H9 (cell line): ENCODE results near the gene SIDT2. TPM values are rescaled to one million over a fixed set of nuclear protein-coding genes. Genes with fewer than 3 reads are reported as not detected.
A peak's percentile ranks its signal among the peaks of the same experiment; 100 is the strongest.

ENCODE experiments used
- DNase-seq: peaks from one replicate; pipeline ENCODE4 v3.0.0-alpha.2; 2017
- H2AFZ ChIP-seq: one replicate; pipeline ENCODE4 v1.6.1; 2013; ENCODE audit warnings: mild to moderate bottlenecking, low read length, control low read depth, moderate library complexity
- H2AK5ac ChIP-seq: 2 replicates; pipeline ENCODE4 v1.6.1; 2013; ENCODE audit warnings: low read length, control low read depth, mixed read lengths; ENCODE audit not compliant: insufficient read length
- H2BK120ac ChIP-seq: one replicate; pipeline ENCODE4 v1.6.1; 2013; ENCODE audit warnings: low read depth, mild to moderate bottlenecking, low read length, control low read depth, inconsistent platforms; ENCODE audit not compliant: poor library complexity, severe bottlenecking
- H2BK12ac ChIP-seq: 2 replicates; pipeline ENCODE4 v1.6.1; 2013; ENCODE audit warnings: low read length, control low read depth, mixed read lengths, low read depth; ENCODE audit not compliant: insufficient read length
- H2BK15ac ChIP-seq: 2 replicates; pipeline ENCODE4 v1.6.1; 2013; ENCODE audit warnings: low read depth, low read length, control low read depth
- H2BK20ac ChIP-seq: one replicate; pipeline ENCODE4 v1.6.1; 2013; ENCODE audit warnings: low read depth, mild to moderate bottlenecking, low read length, control low read depth, inconsistent platforms; ENCODE audit not compliant: poor library complexity, severe bottlenecking
- H2BK5ac ChIP-seq: 2 replicates; pipeline ENCODE4 v1.6.1; 2013; ENCODE audit warnings: low read length, control low read depth, mixed read lengths; ENCODE audit not compliant: insufficient read length
- H3K14ac ChIP-seq: 2 replicates; pipeline ENCODE4 v1.6.1; 2013; ENCODE audit warnings: low read length, control low read depth; ENCODE audit not compliant: insufficient read depth
- H3K18ac ChIP-seq: 2 replicates; pipeline ENCODE4 v1.6.1; 2013; ENCODE audit warnings: low read depth, mild to moderate bottlenecking, mixed read lengths, low read length, control low read depth; ENCODE audit not compliant: insufficient read length
- H3K23ac ChIP-seq: 2 replicates; pipeline ENCODE4 v1.6.1; 2013; ENCODE audit warnings: low read length, control low read depth, mixed read lengths, low read depth; ENCODE audit not compliant: insufficient read length
- H3K23me2 ChIP-seq: 2 replicates; pipeline ENCODE4 v1.6.1; 2013; ENCODE audit warnings: low read depth, mild to moderate bottlenecking, mixed read lengths, low read length, control low read depth; ENCODE audit not compliant: insufficient read length, poor library complexity, severe bottlenecking
- H3K27ac ChIP-seq: 2 replicates; pipeline ENCODE4 v1.5.1; 2013; ENCODE audit warnings: low read length, control low read depth, mixed read lengths, low read depth; ENCODE audit not compliant: insufficient read length
- H3K27me3 ChIP-seq: 2 replicates; pipeline ENCODE4 v1.6.1; 2013; ENCODE audit warnings: low read length, control low read depth, inconsistent platforms; ENCODE audit not compliant: insufficient read depth
- H3K4ac ChIP-seq: 2 replicates; pipeline ENCODE4 v1.6.1; 2013; ENCODE audit warnings: low read depth, mild to moderate bottlenecking, control low read depth, inconsistent platforms, low read length, moderate library complexity
- H3K4me1 ChIP-seq: 2 replicates; pipeline ENCODE4 v1.6.1; 2013; ENCODE audit warnings: low read length, control low read depth, inconsistent platforms; ENCODE audit not compliant: insufficient read depth
- H3K4me2 ChIP-seq: 2 replicates; pipeline ENCODE4 v1.6.1; 2013; ENCODE audit warnings: low read length, control low read depth, mixed read lengths; ENCODE audit not compliant: insufficient read length, insufficient read depth
- H3K56ac ChIP-seq: 2 replicates; pipeline ENCODE4 v1.6.1; 2013; ENCODE audit warnings: low read depth, mild to moderate bottlenecking, mixed read lengths, low read length, control low read depth; ENCODE audit not compliant: insufficient read length
- H3K79me1 ChIP-seq: 2 replicates; pipeline ENCODE4 v1.6.1; 2013; ENCODE audit warnings: low read depth, mild to moderate bottlenecking, moderate library complexity, low read length, control low read depth, inconsistent platforms; ENCODE audit not compliant: insufficient read depth, poor library complexity, severe bottlenecking
- H3K79me2 ChIP-seq: 2 replicates; pipeline ENCODE4 v1.6.1; 2013; ENCODE audit warnings: low read length, control low read depth, inconsistent platforms; ENCODE audit not compliant: insufficient read depth
- H3K9ac ChIP-seq: 2 replicates; pipeline ENCODE4 v1.6.1; 2013; ENCODE audit warnings: low read length, control low read depth, mixed read lengths; ENCODE audit not compliant: insufficient read length; ENCODE audit errors: extremely low read depth
- H3K9me3 ChIP-seq: one replicate; pipeline ENCODE4 v1.6.1; 2013; ENCODE audit warnings: low read depth, low read length, inconsistent platforms; ENCODE audit not compliant: control insufficient read depth
- H3T11ph ChIP-seq: one replicate; pipeline ENCODE4 v1.6.1; 2013; ENCODE audit warnings: mild to moderate bottlenecking, low read length, control low read depth, inconsistent platforms
- H4K20me1 ChIP-seq: one replicate; pipeline ENCODE4 v1.6.1; 2013; ENCODE audit not compliant: control insufficient read depth, insufficient read length, insufficient read depth
- H4K5ac ChIP-seq: 2 replicates; pipeline ENCODE4 v1.6.1; 2013; ENCODE audit warnings: low read depth, mild to moderate bottlenecking, mixed read lengths, low read length, control low read depth; ENCODE audit not compliant: insufficient read length
- H4K8ac ChIP-seq: replicated peaks from 2 replicates; pipeline ENCODE4 v1.6.1; 2013; ENCODE audit warnings: low read length, control low read depth, mixed read lengths, low read depth; ENCODE audit not compliant: insufficient read length
- H4K91ac ChIP-seq: 2 replicates; pipeline ENCODE4 v1.6.1; 2013; ENCODE audit warnings: low read depth, mild to moderate bottlenecking, moderate library complexity, mixed read lengths, low read length, control low read depth; ENCODE audit not compliant: insufficient read length
- H3K27ac Mint-ChIP-seq, 3 experiments: 2 replicates in 2 of 3; 3 replicates in 1 of 3; pipeline ENCODE4 v1.8.0; 2020 to 2021; ENCODE audit warnings: mixed read lengths in 3 of 3, mild to moderate bottlenecking in 1 of 3, moderate library complexity in 1 of 3
- H3K27me3 Mint-ChIP-seq: 2 replicates; pipeline ENCODE4 v1.8.0; 2021; ENCODE audit warnings: low read depth, mild to moderate bottlenecking, moderate library complexity, mixed read lengths
- H3K36me3 Mint-ChIP-seq, 3 experiments: 2 replicates in 2 of 3; 3 replicates in 1 of 3; pipeline ENCODE4 v1.8.0; 2020 to 2021; ENCODE audit warnings: low read depth in 3 of 3, mixed read lengths in 3 of 3; ENCODE audit not compliant: insufficient read depth in 1 of 3
- H3K4me1 Mint-ChIP-seq, 2 experiments: 2 replicates each; pipeline ENCODE4 v1.8.0; 2020; ENCODE audit warnings: mixed read lengths in 2 of 2
- H3K4me3 Mint-ChIP-seq, 2 experiments: 2 replicates in 1 of 2; 3 replicates in 1 of 2; pipeline ENCODE4 v1.8.0; 2020 to 2021; ENCODE audit warnings: mild to moderate bottlenecking in 2 of 2, mixed read lengths in 2 of 2, moderate library complexity in 1 of 2
- H3K9me3 Mint-ChIP-seq, 2 experiments: 2 replicates in 1 of 2; 3 replicates in 1 of 2; pipeline ENCODE4 v1.8.0; 2020; ENCODE audit warnings: mild to moderate bottlenecking in 2 of 2, mixed read lengths in 2 of 2, moderate library complexity in 1 of 2
- WGBS: extraction: QIAGEN DNeasy Blood & Tissue Kit; methylation state at CpG from one replicate; pipeline ENCODE4 v1.1.7; 2013; ENCODE audit warnings: missing lambda C conversion rate, low lambda C conversion rate, mixed read lengths; ENCODE audit not compliant: insufficient read length; ENCODE audit errors: extremely low coverage; 5-methylcytosine and 5-hydroxymethylcytosine counted together
- total RNA-seq: library from RNA; stranded (reverse); gene quantifications from 2 replicates; pipeline ENCODE4 v1.2.1, GENCODE V29; 2021
- TF ChIP-seq, protein P1 (sequence below): fragments of 200-600 bp; sonication (generic); conservative IDR thresholded peaks from 3 replicates; pipeline ENCODE4 v1.8.0; 2021; ENCODE audit warnings: antibody characterized with exemption, mild to moderate bottlenecking

SIDT2 gene
- total RNA-seq, 1 experiment from 2014 or later = 18.3 TPM

DNA sequence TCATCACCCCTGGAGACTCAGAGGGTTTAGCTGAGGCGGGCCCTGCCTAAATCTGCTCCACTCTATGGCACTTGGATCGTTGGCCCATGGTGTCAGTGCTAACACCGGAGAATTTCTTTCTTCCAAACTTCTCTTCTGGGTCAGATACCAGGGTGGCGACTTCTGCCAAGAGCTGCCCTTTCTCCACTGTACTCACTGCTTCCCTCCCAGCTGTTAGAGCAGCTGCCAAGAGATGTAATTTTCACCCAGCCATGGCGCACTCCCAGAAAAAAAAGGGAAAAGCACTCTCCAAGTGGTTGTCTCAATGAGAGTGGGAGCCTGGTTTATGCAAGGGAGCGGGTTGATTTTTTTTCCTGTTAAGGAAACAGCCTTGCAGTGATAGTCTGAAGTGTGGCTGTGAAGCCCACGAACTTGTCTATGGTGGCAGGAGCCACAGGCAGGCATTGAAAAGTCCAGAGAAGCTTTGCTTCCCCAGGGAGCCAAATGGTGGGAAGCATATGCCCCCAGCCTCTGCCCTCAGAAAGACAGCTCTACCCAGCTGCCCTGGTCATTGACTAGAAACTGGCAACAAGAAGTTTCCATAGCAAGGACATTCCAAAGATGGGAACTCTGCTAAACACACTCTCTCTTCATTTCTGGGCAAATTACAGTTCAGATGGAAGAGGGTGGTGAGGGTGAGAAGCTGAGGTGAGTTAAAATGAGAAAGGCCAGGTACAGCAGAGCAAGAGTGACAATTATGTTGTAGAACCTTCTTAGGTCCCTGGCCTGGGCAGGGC lies 42.6 kb downstream of the SIDT2 start:
- H3K27me3 Mint-ChIP-seq = no peaks in the 10 kb centered on the region
- Histone ChIP-seq H2AFZ (no peak overlapping the region), H3K9ac (no peak overlapping the region)

More for the DNA sequence above, 42.6 kb downstream of the SIDT2 start:
- Histone ChIP-seq H2BK120ac (no peak overlapping the region), H2BK20ac (no peak overlapping the region), H3K79me2 (no peaks in the 10 kb centered on the region), H3K4ac (no peak overlapping the region), H4K91ac (no peak overlapping the region), H4K5ac (no peak overlapping the region), H2BK5ac (no peak overlapping the region), H3K56ac (no peak overlapping the region), H3K27me3 (no peaks in the 10 kb centered on the region), H3K4me2 (no peak overlapping the region), H3K14ac (no peak overlapping the region), H2AK5ac (no peak overlapping the region), H3K23ac (no peak overlapping the region), H3K79me1 (no peaks in the 10 kb centered on the region), H3T11ph (no peak overlapping the region), H2BK12ac (no peak overlapping the region), H3K27ac (no peak overlapping the region), H4K20me1 (no peaks in the 10 kb centered on the region), H3K23me2 (no peaks in the 10 kb centered on the region), H3K4me1 (no peaks in the 10 kb centered on the region), H4K8ac (no peak overlapping the region), H3K18ac (no peak overlapping the region), H3K9me3 (no peaks in the 10 kb centered on the region), H2BK15ac (no peak overlapping the region)
- Mint-ChIP-seq H3K4me3 (no peak overlapping the region), H3K4me1 (peaks cover 3 to 6% of the 10 kb centered on the region in 2 experiments), H3K9me3 (no peaks in the 10 kb centered on the region), H3K27ac (peak overlapping the region in 1 of 3 experiments; percentile 26; a peak in 1 of 7 replicates), H3K36me3 (peaks cover 7 to 73% (median 35%) of the 10 kb centered on the region in 3 experiments)
- no peak for DNase-seq
- TF ChIP-seq, protein P1, sequence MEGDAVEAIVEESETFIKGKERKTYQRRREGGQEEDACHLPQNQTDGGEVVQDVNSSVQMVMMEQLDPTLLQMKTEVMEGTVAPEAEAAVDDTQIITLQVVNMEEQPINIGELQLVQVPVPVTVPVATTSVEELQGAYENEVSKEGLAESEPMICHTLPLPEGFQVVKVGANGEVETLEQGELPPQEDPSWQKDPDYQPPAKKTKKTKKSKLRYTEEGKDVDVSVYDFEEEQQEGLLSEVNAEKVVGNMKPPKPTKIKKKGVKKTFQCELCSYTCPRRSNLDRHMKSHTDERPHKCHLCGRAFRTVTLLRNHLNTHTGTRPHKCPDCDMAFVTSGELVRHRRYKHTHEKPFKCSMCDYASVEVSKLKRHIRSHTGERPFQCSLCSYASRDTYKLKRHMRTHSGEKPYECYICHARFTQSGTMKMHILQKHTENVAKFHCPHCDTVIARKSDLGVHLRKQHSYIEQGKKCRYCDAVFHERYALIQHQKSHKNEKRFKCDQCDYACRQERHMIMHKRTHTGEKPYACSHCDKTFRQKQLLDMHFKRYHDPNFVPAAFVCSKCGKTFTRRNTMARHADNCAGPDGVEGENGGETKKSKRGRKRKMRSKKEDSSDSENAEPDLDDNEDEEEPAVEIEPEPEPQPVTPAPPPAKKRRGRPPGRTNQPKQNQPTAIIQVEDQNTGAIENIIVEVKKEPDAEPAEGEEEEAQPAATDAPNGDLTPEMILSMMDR = no peak
- WGBS = no CpG with 5 or more reads among the region's 7 CpGs
